HG03175 (cell line): ENCODE results near the gene DIPK1C.
"Not testable (repeated sequence)": the region's sequence is repeated elsewhere in the genome, so short reads cannot be mapped to it uniquely, and the experiment has no call there.

ENCODE experiments used
- ATAC-seq: cut with Tn5 transposase; IDR thresholded peaks from one replicate; pipeline ENCODE4 v1.9.1; 2021; ENCODE audit warnings: mild to moderate bottlenecking, moderate library complexity; ENCODE audit not compliant: unreplicated experiment

The DIPK1C gene

GRCh38 chr18:74457043-74457724 is at the start of gene DIPK1C:
Gene DIPK1C (minus strand): TSS chr18:74457308. CDS start chr18:74457259, 49 bp downstream.
- no peak for ATAC-seq

- ATAC-seq = no peak
Observed at GRCh38 chr18:74506448-74507084, 49.5 kb upstream of the DIPK1C start.

GRCh38 chr18:74505776-74506175 is 48.7 kb upstream of the DIPK1C start:
- no peak for ATAC-seq

- no peak for ATAC-seq
Observed at GRCh38 chr18:74503137-74503536, 46.0 kb upstream of the DIPK1C start.

- ATAC-seq = no peak
Observed at GRCh38 chr18:74501386-74501785, 44.3 kb upstream of the DIPK1C start.

GRCh38 chr18:74500774-74501173 is 43.7 kb upstream of the DIPK1C start:
- ATAC-seq = not testable (repeated sequence)

- no peak for ATAC-seq
Observed at GRCh38 chr18:74500372-74500771, 43.3 kb upstream of the DIPK1C start.

GRCh38 chr18:74499633-74500032 is 42.5 kb upstream of the DIPK1C start:
- ATAC-seq = peak; percentile 36

GRCh38 chr18:74498712-74499627 is 41.9 kb upstream of the DIPK1C start:
- peak; percentile 38 for ATAC-seq

GRCh38 chr18:74497778-74498177 is 40.7 kb upstream of the DIPK1C start:
- ATAC-seq = no peak

GRCh38 chr18:74497324-74497676 is 40.2 kb upstream of the DIPK1C start:
- no peak for ATAC-seq

GRCh38 chr18:74496508-74497323 is 39.6 kb upstream of the DIPK1C start:
- ATAC-seq = peak; percentile 36

GRCh38 chr18:74495581-74496507 is 38.7 kb upstream of the DIPK1C start, which contains the start of gene CNDP2:
Gene CNDP2 (plus strand): TSS chr18:74496363. CDS start chr18:74499974, 3,611 bp downstream.
- peak; percentile 75 for ATAC-seq

- ATAC-seq = no peak
Observed at GRCh38 chr18:74494514-74494913, 37.4 kb upstream of the DIPK1C start.

GRCh38 chr18:74493689-74494088 is 36.6 kb upstream of the DIPK1C start:
- ATAC-seq = peak; percentile 22

- no peak for ATAC-seq
Observed at GRCh38 chr18:74492259-74492658, 35.2 kb upstream of the DIPK1C start.

- ATAC-seq = no peak
Observed at GRCh38 chr18:74489676-74490075, 32.6 kb upstream of the DIPK1C start.

GRCh38 chr18:74488864-74489263 is 31.8 kb upstream of the DIPK1C start:
- no peak for ATAC-seq

- no peak for ATAC-seq
Observed at GRCh38 chr18:74488354-74488753, 31.2 kb upstream of the DIPK1C start.
